Stimulated activated CD8-positive, alpha-beta memory T cell treated with anti-CD3 and anti-CD28 coated beads, Interleukin-7, amount 100 ng/mL, for 24 hours (primary cell): ENCODE measurements around the gene LMX1A.

ENCODE experiments used
- DNase-seq: peaks from one replicate; pipeline ENCODE4 v3.0.0-alpha.2; 2020; ENCODE audit warnings: low read depth

LMX1A gene

GRCh38 chr1:165218731-165219130, 137.8 kb downstream of the LMX1A start:
- no peak for DNase-seq

- DNase-seq: no peak
Measured at GRCh38 chr1:165217958-165218357, 138.6 kb downstream of the LMX1A start.

- no peak for DNase-seq
Measured at GRCh38 chr1:165216254-165216653, 140.3 kb downstream of the LMX1A start.

GRCh38 chr1:165215676-165216075, 140.8 kb downstream of the LMX1A start:
- DNase-seq: no peak

GRCh38 chr1:165212229-165212628, 144.3 kb downstream of the LMX1A start:
- no peak for DNase-seq

GRCh38 chr1:165207853-165208515, 148.5 kb downstream of the LMX1A start:
- no peak for DNase-seq

- DNase-seq: no peak
Measured at GRCh38 chr1:165205145-165205544, 151.4 kb downstream of the LMX1A start.

GRCh38 chr1:165204548-165204947, 152.0 kb downstream of the LMX1A start:
- DNase-seq: no peak

GRCh38 chr1:165191087-165191486, 165.4 kb downstream of the LMX1A start:
- DNase-seq: no peak

GRCh38 chr1:165189913-165190312, 166.6 kb downstream of the LMX1A start:
- DNase-seq: no peak

GRCh38 chr1:165189011-165189410, 167.5 kb downstream of the LMX1A start:
- DNase-seq: no peak

GRCh38 chr1:165187031-165188009, 169.2 kb downstream of the LMX1A start:
- DNase-seq: no peak

GRCh38 chr1:165185161-165185889, 171.2 kb downstream of the LMX1A start:
- no peak for DNase-seq

- DNase-seq: no peak
Measured at GRCh38 chr1:165182975-165183374, 173.5 kb downstream of the LMX1A start.

- no peak for DNase-seq
Measured at GRCh38 chr1:165179306-165179705, 177.2 kb downstream of the LMX1A start.

GRCh38 chr1:165174491-165174890, 182.0 kb downstream of the LMX1A start:
- DNase-seq: no peak

GRCh38 chr1:165173818-165174217, 182.7 kb downstream of the LMX1A start:
- DNase-seq: no peak

- no peak for DNase-seq
Measured at GRCh38 chr1:165173409-165173808, 183.1 kb downstream of the LMX1A start.

GRCh38 chr1:165172666-165173065, 183.8 kb downstream of the LMX1A start:
- no peak for DNase-seq

- DNase-seq: no peak
Measured at GRCh38 chr1:165169729-165170128, 186.8 kb downstream of the LMX1A start.

- DNase-seq: no peak
Measured at GRCh38 chr1:165169028-165169427, 187.5 kb downstream of the LMX1A start.

GRCh38 chr1:165168467-165168866, 188.0 kb downstream of the LMX1A start:
- no peak for DNase-seq
